Measurements from ENCODE around the gene PCDH17. TPM values are rescaled to one million over a fixed set of nuclear protein-coding genes. Genes with fewer than 3 reads are reported as not detected.

Gene PCDH17
- total and polyA plus RNA-seq, 2 of the 4 experiments (the other 2 are of a cell fraction): under 0.01 TPM; not detected in 1

GRCh38 chr13:57632276-57633140 lies 964 bp downstream of the PCDH17 start (continued):
- TF ChIP-seq, protein P1, sequence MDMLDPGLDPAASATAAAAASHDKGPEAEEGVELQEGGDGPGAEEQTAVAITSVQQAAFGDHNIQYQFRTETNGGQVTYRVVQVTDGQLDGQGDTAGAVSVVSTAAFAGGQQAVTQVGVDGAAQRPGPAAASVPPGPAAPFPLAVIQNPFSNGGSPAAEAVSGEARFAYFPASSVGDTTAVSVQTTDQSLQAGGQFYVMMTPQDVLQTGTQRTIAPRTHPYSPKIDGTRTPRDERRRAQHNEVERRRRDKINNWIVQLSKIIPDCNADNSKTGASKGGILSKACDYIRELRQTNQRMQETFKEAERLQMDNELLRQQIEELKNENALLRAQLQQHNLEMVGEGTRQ (IDR thresholded peaks at IDR 0.05; ENCODE audit: low read depth, low read length): no peak
- TF ChIP-seq NFE2L2 (IDR thresholded peaks at IDR 0.05; ENCODE audit: low read depth, low read length): no peak
